ENCODE results near the gene GUF1.
"Not testable (repeated sequence)": the region's sequence is repeated elsewhere in the genome, so short reads cannot be mapped to it uniquely, and the experiment has no call there.

Gene GUF1

GRCh38 chr4:44684648-44685047, 6.4 kb downstream of the GUF1 start:
- no peak for FAIRE-seq
- no peak for DNase-seq (ENCODE audit: extremely low spot score, insufficient read length, low read depth)

DNA sequence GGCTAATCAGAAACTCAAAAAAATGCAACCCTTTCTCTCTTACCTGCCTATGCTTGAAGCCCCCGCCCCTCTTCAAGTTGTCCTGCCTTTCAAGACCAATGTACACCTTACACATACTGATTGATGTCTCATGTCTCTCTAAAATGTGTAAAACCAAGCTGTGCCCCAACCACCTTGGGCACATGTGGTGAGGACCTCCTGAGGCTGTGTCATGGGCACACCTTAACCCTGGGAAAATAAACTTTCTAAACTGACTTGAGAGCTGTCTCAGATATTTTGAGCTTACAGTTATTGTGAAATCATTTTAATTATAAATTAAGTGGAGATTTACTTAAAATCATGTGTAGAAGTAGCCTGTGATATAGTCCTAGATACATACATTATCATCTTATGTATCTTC, 22.2 kb downstream of the GUF1 start:
- no peak for FAIRE-seq

DNA sequence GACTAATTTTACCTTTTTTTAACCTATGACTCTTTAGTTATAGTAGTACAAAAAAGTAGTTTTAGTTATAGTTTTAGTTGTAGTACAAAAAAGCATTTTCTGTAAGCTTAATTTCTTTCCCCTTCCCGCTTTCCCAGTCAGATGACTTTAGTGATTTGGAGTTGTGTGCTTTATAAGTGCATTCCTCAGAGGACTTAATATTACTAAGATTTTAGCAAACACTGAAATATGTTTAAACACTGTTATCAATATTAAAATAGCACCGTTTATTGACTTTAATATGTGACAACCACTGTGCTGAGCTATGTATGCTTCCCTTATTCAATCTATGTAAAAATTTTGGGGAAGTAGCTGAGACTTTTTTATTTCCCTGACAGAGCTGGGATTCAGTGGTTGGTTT, 22.8 kb downstream of the GUF1 start:
- DNase-seq (ENCODE audit: extremely low spot score, insufficient read length, low read depth) (no peak), FAIRE-seq (no peak)

More for the DNA sequence above, 22.2 kb downstream of the GUF1 start:
- DNase-seq (ENCODE audit: extremely low spot score, insufficient read length, low read depth): no peak

DNA sequence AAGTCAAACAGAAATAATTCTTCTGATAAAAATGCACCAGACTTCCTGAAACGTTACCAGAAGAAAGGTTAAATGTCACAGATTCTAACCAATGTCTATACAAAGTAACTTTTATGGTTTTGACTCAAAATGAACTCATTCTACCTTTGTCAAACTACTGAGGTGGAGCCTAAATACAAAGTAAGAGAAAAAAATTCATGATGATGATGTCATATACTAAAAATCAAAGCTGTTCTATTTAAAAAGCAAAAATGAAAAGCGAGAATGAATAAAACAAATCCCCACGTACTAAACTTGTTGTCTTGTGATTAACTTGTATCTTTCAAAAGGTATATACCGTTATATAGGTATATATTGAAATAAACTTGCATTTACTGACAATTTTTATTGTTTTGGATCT, 26.5 kb downstream of the GUF1 start:
- FAIRE-seq (no peak), DNase-seq (ENCODE audit: extremely low spot score, insufficient read length, low read depth) (no peak)

DNA sequence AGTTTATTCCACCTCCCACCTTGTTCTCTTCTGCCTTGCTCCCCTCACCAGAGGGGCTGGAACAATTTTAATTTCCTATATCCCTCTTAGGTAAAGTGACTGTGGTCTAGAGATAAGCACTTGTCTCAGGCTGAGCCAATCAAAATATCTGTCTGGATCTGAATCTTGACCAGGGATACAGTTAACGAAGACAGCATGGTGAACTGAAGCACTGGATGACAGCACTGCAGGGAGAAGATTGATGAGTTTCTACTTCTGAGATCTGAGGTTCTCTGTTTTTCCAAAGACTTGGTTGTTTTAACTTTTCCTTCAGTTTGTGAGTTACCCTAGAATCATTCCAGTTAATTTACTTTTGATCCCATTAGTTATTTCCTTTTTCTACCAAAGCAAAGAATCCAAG, 34.9 kb downstream of the GUF1 start:
- FAIRE-seq: no peak
- DNase-seq (ENCODE audit: extremely low spot score, insufficient read length, low read depth): no peak

DNA sequence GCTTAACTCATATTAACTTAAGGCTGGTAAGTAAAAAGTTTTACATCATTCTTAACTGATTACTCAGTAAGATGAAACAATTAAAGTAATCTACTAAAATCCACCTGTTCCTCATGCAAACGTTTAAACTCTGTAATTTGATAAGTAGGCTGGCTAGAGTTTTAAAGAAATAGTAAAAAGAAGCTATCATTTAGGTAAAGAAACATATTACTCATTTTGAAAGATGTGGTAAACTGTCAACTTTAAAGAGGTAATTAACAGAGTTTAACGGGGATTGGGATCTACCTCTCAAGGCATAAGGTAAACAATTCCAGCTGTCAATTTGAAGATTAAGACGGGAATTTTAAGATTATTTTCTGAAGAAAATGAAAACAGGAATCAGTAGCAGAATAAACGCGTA, 38.4 kb downstream of the GUF1 start:
- DNase-seq (ENCODE audit: extremely low spot score, insufficient read length, low read depth) (no peak), FAIRE-seq (no peak)

DNA sequence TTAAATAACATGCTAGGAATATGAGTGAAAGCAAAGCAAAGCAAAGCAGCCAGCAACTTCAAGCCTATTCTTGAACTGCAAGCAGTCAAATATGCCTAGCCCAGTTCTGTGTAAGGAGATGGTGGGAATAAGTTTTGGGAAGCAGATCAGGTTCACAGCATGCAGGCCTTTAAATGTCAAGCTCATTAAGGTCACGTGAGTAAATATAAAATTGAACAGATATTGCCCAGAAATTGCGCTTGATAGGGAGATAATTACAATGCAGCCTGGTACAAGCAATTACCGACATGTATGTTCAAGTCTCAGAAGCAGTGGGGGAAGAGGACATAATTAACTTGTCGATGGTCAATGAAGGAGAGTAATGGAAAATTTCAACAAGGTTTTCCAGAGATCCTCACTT, 42.2 kb downstream of the GUF1 start:
- FAIRE-seq (no peak), DNase-seq (ENCODE audit: extremely low spot score, insufficient read length, low read depth) (no peak)

GRCh38 chr4:44722001-44722400, 43.8 kb downstream of the GUF1 start:
- FAIRE-seq (no peak), DNase-seq (ENCODE audit: extremely low spot score, insufficient read length, low read depth) (no peak)

GRCh38 chr4:44725166-44725565, 46.9 kb downstream of the GUF1 start:
- FAIRE-seq (no peak), DNase-seq (ENCODE audit: extremely low spot score, insufficient read length, low read depth) (no peak)

DNA sequence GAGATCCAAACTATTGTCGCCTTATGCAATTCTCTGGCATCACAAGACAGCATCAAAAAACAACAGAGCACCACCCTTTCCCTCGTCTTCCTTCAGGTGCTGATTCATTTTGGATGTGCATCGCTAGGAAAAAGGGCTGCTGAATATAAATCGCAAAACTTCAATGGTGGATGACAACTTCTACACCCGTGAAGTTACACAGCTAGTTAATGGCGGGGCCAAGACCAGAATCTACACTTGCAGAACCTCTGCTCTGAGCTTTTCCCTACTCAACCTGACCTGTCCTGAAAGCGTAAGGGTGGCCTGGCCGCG, 47.5 kb downstream of the GUF1 start:
- DNase-seq (ENCODE audit: extremely low spot score, insufficient read length, low read depth): no peak
- peak; percentile 53 for FAIRE-seq

- DNase-seq (ENCODE audit: extremely low spot score, insufficient read length, low read depth) (peak; percentile 77), FAIRE-seq (peak; percentile 91)
Observed at GRCh38 chr4:44726038-44726871, 48.0 kb downstream of the GUF1 start, which contains the start of gene GNPDA2. Gene GNPDA2, minus strand, starts transcription at chr4:44726556. Its CDS starts 4,349 bp downstream, at chr4:44722207.

- FAIRE-seq (no peak), DNase-seq (ENCODE audit: extremely low spot score, insufficient read length, low read depth) (no peak)
Observed at GRCh38 chr4:44727471-44727870, 49.3 kb downstream of the GUF1 start.

DNA sequence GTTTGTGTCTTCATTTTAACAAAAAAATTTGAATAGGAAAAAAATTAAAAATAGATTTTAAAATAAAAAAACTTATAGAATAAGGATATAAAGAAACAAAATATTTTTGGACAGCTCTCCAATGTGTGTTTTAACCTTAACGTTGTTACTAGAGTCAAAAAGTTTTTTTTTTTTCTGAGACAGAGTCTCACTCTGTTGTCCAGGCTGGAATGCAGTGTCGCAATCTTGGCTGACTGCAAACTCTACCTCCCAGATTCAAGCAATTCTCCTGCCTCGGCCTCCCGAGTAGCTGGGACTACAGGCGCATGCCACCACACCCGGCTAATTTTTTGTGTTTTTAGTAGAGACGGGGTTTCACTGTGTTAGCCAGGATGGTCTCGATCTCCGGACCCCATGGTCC, 50.5 kb downstream of the GUF1 start:
- not testable (repeated sequence) for FAIRE-seq; DNase-seq (ENCODE audit: extremely low spot score, insufficient read length, low read depth)

DNA sequence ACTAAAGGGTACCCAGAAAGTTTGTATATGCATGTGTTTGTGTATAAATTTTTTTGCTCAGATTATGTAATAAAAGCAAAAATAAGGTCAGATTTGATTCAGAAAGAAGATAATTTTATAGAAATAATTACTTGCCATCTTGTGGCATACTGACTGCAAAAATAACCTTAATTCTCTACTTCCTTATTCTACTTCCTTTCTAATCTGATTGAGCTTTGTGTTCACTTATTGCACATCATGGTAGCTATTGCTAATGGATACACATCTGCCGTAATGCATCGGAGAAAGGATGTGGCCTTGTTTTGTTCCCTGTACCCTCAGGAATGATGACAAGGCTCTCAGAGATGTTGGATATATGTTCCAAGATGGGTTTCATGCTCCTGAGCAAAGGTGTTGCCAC, 58.7 kb downstream of the GUF1 start:
- FAIRE-seq (no peak), DNase-seq (ENCODE audit: extremely low spot score, insufficient read length, low read depth) (no peak)

DNA sequence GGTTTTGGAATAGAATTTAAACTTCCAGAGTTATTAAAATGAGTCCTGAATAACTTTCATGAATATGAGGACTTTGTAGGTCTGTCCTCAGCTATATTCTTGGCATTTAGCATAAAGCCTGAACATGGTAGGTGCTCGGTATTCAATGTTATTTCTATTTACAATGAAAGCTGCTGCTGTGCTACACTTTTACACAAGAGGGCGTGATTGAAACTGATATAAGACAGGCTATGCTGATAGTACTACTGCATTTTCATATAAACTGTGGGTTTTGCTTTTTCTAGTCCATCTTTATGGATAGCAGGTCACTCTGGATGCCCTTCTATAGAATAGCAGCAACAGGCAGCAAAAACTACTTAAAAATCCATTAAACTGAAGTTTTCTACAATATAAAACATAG, 60.4 kb downstream of the GUF1 start:
- FAIRE-seq (peak; percentile 56), DNase-seq (ENCODE audit: extremely low spot score, insufficient read length, low read depth) (no peak)

DNA sequence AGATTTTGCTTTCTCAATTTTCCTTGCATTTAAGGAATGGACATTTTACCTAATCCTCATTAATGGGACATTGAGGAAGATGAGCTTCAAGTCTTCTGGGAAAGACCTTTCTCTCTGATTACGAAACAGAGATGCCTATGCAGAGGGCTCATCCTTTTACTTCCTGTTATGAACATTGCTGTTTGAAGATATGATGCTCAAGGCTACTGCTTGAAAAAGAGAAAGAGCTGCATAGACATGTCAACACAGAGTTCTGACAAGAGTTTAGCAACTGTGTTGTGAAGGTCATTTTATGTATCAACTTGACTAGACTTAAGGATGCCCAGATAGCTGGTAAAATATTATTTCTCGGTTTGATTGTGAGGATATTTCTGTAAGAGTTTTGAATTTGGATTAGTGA, 62.0 kb downstream of the GUF1 start:
- FAIRE-seq: no peak
- no peak for DNase-seq (ENCODE audit: extremely low spot score, insufficient read length, low read depth)
